CD4-positive, alpha-beta T cell treated with Interleukin-12 subunit alpha and Interleukin-12 subunit beta, for 1 hour (primary cell): ENCODE data around the gene POSTN.
"Not testable (repeated sequence)": the region's sequence is repeated elsewhere in the genome, so short reads cannot be mapped to it uniquely, and the experiment has no call there.

ENCODE experiments used
- DNase-seq: peaks from one replicate; pipeline ENCODE4 v3.0.0-alpha.2; 2020

POSTN gene

GRCh38 chr13:37596805-37597204 is 1.8 kb downstream of the POSTN start:
- no peak for DNase-seq

DNA sequence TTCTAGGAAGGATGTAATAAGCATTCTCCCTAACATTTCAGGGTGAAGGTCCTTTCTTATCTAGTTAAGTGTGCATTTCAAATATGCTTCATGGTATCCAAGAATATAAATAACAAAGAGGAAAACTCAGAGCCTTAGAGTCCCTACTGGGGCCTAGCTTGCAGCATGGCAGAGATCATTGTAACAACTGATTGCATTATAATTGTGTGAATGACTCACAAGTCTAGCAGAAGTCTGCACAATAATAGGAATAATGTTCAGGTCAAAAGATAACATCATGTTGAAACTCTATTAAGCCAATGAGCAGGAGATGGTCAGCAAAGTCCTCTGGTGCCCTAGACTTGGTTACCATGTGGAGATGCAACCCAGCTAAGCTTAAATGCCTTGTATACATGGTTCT is 3.4 kb downstream of the POSTN start:
- no peak for DNase-seq

DNA sequence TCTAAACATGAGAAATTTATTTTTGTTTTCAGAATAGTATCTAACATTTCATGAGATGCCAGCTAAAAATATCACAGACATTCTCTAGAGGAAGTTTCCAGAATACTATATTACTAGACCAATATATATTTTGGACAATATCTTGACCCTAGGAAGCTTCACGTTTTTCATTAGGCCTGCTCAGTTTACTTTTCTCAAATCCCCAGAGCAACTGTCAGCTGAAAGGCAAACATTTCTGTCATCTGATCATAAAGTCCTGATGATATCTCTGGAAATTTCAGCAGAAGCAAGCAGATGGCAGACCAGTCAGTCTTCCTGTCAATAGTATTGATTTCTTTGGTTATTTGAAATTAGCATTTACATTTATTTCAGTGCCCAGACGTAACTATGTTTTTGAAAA is 4.0 kb downstream of the POSTN start:
- DNase-seq = no peak

DNA sequence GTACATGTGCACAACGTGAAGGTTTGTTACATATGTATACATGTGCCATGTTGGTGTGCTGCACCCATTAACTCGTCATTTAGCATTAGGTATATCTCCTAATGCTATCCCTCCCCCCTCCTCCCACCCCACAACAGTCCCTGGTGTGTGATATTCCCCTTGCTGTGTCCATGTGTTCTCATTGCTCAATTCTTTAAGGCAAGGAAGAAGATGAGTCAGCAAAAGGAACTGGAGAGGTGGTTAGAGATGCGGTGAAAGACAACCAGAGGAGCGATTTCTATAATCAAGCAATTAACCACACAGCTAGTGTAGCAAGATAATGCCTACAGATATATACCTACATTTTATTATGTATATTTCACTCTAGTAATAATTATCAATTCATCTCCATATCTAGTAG is 9.2 kb downstream of the POSTN start:
- not testable (repeated sequence) for DNase-seq

GRCh38 chr13:37587236-37587635 is 11.3 kb downstream of the POSTN start:
- DNase-seq = no peak

- no peak for DNase-seq
Measured at GRCh38 chr13:37586164-37586563, 12.4 kb downstream of the POSTN start.

GRCh38 chr13:37585541-37585940 is 13.0 kb downstream of the POSTN start:
- DNase-seq = no peak

GRCh38 chr13:37576601-37577000 is 22.0 kb downstream of the POSTN start:
- DNase-seq = no peak

DNA sequence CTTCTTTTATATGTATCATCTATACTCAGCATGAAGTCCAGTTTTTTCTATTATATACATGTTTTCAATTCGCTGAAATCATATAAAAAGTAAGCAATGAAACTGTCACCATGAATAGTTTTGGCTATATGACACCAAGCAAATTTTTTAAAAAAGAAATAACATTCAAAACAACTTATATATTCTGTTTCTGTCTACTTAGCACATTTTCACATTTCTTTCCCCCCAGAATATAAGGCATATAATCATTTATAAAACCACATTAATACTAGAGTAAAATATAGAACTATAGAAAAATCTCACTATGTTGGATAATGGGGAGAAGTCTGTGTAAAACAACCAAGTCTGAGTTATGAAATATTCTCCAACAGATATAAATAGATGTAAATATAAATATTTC is 33.1 kb downstream of the POSTN start:
- DNase-seq = no peak

DNA sequence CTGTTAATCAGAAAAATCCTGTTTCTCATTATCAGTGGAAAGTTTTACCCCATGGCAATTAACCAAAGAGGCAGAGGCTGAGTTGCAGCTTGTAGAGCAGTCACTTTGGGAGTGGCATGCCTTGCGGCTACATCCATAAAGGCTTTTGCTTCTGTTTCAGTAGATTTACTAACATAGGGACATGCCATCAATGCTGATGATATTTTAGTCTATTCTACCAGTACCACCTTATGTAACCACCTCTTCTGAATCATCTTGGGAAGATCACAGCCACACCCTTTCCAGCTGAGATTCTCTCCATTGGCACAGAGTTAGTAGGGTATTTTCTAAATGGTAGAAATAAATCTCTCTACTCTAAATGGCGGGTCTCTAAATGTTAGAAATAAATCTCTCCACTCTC is 37.5 kb downstream of the POSTN start:
- no peak for DNase-seq

DNA sequence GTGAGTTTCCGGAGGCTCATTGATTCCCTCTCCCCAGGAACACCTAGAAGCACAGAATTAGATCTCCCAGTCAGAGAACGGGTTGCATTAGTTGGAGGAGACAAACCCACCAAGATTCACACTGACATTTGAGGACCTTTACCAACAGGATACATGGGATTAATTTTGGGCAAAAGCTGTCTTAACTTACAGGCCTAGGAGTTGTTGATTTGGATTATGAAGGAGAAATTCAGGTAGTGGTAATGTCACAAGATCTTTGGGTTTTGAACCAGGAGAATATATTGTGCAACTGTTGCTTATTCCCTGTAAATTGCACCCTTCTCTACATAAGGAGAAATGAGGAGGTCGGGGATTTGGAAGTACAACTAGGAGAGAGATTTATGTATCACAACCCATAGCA is 38.0 kb downstream of the POSTN start:
- DNase-seq = no peak

DNA sequence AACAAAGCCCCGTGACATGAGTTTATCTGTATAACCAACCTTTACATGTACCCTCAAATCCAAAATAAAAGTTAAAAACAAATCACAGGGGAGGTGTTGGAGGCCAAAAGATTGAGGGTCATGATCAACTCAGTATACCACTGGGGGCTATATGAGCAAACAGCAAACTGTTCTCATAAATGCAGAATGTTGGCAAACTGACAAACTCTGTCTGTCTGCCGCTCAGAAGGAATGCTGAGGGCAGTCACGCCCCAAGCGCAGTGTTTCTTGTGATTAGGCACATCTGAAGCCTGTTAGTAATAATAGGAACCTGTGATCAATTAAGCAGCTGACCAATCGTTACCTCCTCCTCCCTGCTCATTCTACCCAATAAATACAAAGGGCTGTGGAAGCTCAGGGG is 39.8 kb downstream of the POSTN start:
- not testable (repeated sequence) for DNase-seq

- no peak for DNase-seq
Measured at GRCh38 chr13:37546087-37546486, 52.5 kb downstream of the POSTN start.

GRCh38 chr13:37544995-37545394 is 53.6 kb downstream of the POSTN start:
- DNase-seq = no peak

DNA sequence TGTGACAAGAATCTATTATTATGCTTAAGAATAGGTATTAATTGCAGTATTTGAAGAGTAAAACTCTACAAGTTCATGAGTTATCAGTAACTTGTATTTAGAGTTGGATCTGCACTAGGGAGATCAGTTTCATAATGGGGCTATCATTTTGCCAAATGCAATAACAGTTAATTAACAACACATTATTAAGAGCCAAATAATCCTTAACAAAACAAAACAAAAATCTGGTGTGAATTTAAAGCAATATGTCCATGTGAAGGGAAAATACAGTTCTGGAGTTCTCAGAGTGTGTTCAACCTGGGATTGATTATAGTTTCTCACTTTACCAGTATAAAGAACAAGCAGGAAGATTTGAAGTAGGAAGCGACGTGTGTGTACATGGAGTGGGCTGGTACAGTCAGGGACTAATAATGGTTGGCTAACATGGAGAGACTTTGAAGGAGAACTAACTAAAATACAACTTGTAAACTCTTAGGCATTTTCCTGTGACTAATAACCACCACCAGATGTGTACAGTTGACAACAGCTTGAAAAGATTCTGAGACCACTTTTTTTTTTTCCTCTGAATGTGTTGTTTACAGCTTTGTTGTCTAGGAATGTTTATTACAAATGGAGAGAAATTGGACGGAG is 58.5 kb downstream of the POSTN start:
- DNase-seq = no peak

- no peak for DNase-seq
Measured at GRCh38 chr13:37539170-37539569, 59.4 kb downstream of the POSTN start.

DNA sequence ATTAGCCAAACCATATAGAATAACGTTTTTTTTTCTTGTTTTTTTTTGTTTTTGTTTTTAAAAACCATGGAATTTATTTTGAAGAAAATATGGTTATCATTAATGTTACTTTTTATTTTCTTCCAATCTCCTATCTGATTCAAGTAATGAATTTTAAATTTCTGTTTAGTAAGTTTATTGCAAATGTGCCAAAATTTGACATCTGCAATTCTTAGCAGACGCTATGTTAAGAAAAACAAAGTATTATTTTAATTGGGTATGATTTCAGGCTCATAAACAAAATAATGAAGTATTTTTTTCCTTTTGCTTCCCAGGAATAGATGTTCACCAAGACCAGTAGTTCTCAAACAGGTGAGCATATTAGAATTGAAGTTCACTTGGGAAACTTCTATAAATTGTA is 63.1 kb downstream of the POSTN start:
- no peak for DNase-seq

DNA sequence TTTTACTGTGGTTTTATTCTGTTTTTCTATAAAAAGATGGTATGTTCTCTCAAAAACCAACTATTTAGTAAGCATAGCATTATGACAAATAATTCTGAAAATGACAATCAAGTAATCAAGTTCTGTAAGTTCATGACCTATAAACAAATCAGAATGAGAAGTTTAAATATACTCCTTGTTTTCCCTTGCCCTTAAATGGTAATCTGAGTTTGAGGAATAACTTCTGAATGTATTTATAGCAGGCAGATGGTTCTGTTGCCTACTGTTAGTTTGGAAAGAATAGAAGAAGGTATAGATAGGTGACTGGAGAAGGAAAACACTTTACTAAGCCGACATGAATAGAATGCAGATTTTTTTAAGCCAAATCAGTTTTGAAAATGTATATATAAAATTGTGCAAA is 63.9 kb downstream of the POSTN start:
- DNase-seq = no peak

DNA sequence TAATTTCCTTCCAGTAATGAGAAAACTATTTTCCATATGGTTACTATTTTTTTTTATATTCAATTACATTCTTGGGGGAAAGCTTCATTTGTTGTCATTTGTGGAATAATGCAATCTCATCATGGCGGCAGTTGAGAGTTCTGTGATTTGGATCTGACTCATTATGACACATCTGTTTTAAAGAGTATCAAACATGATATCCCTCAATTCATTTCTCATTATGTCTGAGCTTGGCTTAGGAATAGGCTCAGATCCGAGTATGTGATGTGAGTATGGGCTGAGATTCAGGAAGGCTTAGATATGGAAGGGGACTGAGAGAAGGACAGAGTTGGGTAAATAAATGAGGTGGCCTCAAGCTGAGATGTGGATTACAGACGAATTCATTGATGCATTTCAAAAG is 64.4 kb downstream of the POSTN start:
- DNase-seq = no peak

DNA sequence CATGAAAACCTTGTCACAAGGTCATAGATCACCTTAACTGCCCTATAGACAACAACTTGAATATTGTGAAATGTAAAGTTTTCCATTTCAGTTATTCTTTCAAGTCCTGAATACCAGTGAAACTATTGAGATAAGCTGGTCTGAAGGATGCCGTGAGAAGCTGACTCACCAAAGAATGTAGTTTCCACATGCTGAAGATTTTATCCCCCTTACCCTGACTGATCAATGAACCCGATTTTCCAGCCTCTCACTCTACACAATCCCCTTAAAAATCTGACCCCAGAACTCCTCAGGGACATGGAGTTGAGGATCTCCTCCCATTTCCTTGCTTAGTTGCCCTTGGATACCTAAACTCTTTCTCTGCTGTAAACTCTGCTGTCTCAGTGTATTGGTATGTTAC is 67.5 kb downstream of the POSTN start:
- no peak for DNase-seq

- no peak for DNase-seq
Measured at GRCh38 chr13:37529751-37530385, 68.7 kb downstream of the POSTN start.

GRCh38 chr13:37526710-37527473 is 71.7 kb downstream of the POSTN start:
- no peak for DNase-seq

GRCh38 chr13:37515226-37515625 is 83.3 kb downstream of the POSTN start:
- no peak for DNase-seq
